Middle frontal gyrus (tissue), 1 donor: Measurements from ENCODE around the gene GMDS.

Experiments
- DNase-seq: peaks from one replicate; pipeline ENCODE4 v3.0.0-alpha.2; 2015; ENCODE audit warnings: low spot score; ENCODE audit errors: extremely low spot score

The GMDS gene

DNA sequence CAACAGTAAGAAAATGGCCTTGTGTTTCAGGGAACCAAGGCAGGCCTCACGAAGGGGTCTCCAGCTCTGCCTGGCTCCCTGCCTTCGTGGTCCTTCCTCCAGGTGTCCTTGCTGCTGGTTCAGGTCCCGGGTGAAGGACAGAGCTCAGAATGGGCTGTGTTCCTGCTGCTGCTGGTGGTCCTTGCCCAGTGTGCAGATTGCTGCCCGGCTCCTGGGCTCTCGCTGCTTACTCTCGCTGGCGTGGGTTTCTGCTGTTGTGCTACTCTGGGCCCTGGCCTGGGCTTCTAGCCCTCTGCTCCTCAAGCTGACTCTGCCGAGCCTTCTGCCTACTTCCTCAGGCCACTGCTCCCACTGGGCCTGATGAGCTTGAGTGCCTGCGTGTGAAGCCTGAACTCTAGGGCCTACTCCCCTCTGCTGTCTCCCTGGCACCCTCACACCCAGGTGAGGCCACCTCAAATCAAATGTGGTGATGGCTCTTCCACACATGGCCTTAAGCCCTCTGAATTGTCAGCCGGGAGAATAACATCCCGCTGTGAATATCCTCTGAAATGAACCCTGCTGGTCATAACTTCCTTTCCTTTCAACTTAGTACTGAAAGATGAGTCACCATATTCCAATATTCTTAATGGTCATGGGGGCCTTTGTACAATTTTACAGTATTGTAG is 464.1 kb downstream of the GMDS start:
- no peak for DNase-seq

- no peak for DNase-seq
Measured at GRCh38 chr6:1780251-1780867, 465.0 kb downstream of the GMDS start.

- no peak for DNase-seq
Measured at GRCh38 chr6:1778686-1779235, 466.6 kb downstream of the GMDS start.

- DNase-seq = no peak
Measured at GRCh38 chr6:1777921-1778685, 467.3 kb downstream of the GMDS start.

- DNase-seq = no peak
Measured at GRCh38 chr6:1775441-1775840, 470.0 kb downstream of the GMDS start.

DNA sequence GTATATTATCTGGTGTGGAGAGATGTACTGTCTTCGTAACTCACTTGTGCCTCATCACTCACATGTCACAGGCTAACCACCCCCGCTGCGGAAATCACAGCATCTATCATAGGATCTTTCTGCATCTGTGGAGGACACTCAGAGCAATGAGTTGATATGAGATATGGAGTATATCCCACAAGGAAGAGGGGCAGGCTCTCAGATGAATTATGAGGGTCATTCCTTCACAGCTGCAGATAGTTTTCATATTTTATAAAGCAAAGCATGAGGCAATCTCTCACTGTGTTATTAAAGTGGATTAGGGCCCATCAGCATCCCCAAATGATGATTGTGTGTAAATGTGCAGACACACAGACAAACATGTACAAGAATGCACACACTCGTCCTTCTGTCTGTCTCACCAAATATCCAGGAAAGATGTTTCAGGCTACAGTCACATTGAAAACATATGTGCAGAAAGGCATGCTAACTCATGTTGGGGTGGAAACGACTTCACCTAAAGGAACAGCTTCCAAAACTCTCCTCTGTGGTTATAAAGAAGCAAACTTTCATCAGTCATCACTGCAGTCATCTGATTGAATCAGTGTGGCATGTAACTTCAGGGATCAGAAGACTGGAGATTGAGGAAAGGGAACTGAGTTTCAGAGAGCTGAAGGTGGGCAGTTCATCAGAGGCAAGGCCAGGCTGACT is 471.0 kb downstream of the GMDS start:
- no peak for DNase-seq

- DNase-seq = no peak
Measured at GRCh38 chr6:1773700-1774099, 471.7 kb downstream of the GMDS start.

DNA sequence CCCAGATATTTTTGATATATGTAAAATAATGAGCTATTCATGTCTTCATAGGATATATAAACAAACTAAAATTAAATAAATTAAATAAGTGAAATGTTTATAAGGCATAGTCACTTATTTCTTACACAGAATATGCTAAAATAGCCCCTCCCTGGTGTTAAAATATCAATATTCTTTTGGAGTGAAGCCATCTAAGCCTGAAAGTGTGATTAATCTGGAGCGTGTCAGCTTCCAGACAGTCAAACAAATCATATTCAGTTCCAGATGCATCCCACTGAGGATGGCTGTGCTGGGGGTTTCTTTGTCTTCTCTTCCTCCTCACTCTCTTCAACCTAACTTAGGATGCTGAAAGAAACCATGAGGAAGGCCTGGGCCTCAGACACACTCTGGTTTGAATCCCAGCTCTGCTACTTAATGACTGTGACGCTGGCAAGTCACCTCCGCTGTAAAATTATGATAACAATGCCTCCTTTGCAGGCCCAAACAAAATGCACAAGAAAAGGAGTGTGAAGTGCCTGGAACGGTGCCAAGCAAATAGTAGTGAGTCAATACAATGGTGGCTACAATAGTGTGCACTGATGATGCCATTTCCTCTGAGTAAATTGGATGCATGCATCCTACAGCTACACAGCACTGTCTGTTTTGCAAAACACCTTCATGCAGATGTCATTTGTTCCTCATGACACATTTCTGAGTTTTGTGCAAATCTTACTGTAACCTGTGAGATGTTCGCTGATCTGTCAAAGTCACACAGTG is 474.3 kb downstream of the GMDS start:
- no peak for DNase-seq

DNA sequence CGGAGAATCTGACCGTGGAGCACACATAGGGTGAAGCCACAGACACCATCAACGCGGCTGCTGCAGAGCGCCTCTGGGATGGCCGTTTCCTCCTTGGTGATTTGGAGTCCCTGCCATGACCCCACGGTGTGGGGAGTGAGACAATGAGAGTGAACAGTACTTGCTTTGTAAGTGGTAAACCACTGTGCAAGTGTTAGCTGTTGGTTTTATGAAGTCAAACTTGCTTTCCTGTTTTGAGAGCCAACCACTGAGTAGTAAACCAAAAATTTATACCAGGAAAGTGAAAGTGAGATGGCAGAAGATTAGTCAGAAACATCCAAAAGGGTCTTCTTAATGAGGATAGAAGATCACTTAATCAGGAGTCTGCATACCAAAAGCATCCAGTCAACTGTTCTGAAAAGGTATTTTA is 475.0 kb downstream of the GMDS start:
- DNase-seq = no peak

DNA sequence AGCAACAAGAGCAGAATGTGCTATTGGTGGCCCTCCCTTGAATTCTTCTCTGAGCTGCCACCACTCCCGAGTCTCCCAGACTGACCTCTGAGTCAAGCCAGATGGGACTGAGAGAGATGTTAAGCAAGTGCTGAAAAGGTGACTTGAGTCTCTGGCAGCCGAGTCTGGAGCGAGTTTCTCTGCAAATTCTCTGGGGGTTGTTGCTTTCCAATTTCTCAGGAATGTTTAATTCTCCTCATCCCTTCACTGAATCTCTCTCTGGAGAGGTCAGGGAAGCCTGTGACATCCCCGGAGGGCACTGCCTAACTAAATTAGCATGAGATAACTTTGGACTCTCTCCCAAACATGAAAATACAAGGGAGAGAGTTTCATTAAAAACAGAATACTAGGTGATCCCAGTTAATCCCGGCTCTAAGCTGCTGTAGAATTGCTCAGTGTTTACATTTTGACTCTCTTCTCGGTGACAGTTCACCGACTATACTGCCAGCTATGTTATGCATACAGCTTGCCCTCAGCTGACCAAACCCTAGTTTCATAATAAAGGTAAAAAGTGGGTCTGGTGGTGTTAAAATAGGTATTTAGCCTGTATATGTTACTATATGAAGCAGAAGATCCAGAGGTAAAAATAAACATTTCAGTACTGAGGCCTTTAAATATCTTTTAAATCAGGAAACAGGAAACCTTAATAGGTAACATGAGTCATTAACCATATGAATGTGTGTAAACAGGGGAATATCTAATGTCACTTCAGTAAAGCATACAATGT is 477.7 kb downstream of the GMDS start:
- no peak for DNase-seq

DNA sequence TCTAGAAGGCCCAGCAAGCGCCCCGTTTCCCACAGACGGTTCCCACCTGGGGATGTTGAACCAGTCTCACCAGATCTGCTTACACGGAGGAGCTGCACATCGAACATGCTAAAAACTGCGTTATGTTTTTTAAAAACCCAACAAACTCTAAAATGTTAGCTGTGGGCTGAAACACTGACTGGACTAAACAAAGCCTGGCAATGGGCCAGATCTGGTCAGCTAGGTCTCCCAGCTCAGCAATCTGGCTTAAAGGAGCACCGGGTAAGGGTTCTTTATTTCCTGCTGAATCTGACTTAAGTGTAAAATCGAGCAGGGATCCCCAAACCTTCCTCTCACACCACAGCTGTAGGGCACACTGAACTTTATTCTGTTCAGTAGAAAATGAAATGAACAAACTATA is 478.8 kb downstream of the GMDS start:
- DNase-seq = no peak

DNA sequence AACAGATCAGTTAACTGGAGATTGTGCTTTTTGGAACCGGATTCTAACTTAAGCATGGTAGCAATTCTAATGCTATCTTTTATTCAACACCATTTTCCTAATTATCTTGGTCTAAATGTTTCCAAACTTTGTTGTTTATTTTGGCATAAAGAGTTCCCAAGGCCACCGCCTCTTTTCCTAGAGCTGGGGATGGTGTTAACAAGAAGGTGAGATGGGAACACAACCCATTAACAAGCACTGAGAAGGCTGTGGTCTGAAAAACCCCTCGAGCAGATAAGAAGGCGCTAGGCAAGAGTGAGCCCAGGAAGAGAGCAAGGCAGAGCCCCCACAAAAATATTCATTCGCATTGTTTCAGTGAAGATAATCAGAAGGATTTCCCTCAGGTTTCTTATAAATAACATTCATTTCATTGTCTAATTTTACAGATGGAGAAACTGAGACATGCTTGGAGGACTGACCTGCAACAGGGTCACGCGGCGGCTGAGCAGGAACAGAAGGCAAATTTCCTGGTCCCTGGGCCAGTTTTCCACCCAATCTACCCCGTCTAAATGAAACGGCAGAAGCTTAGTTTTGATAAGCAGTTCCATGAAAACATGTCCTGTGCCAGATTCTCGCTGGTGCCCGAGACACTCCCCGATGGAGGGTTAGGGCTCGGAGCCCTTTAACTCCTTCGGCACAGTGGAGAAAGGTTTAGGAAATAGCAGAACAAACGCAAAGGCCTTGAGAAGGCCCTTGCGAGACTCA is 480.1 kb downstream of the GMDS start:
- DNase-seq = no peak

GRCh38 chr6:1764397-1764987 is 480.9 kb downstream of the GMDS start:
- no peak for DNase-seq

DNA sequence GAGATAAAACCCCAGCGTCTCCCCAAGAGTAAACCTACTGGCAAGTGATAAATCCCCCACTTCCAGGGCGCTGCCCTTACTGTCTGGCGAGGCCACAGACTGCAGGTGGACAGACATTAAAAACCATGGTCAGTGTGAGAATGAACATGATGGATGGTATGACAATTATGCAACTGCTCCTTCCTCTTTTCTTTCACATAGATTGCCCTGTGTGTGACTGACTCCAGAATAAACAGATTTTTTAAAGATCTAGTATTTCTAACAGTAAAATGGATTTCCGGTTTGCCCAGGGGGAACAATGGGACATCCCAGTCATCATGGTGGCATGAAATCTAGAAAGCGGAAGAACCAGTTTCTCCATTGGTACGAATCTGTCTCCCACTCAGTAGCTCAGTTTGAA is 482.0 kb downstream of the GMDS start:
- DNase-seq = no peak

DNA sequence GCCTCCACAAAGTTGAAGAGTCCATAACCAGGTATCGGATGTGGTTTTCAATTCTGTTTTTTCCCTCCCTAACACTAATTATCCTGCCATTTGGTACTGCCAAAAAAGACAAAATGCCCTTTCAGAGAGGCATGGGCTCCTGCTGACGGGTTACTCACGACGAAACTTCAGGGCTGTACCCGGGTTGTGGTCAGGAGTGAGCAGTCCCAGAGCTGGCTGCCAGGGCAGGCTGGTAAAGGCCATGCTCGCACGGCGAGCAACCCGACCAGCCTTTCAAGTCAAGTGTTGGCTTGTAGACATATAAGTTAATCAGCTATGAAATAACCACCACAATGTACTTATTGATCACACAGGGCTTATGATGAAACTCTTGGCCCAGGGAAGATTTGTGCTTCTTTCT is 483.2 kb downstream of the GMDS start:
- DNase-seq = no peak

DNA sequence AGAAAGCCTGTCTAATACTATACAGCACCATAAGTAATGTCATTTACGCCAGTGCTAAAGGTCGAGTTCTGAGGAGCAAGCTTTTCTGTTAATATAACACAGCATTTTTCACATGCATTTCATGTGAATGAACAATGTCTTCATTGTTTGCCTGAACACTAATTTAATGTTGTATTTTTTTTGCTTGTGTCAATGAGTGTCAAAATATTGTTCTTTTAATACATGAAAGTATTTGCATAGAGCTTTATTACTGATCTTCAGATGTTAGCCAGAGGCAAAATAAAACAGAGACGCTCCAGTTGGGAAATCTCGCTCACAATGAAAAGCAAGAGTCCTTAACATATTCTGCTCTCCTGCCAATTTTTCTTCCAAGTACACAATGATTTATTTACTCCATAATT is 483.9 kb downstream of the GMDS start:
- DNase-seq = no peak

DNA sequence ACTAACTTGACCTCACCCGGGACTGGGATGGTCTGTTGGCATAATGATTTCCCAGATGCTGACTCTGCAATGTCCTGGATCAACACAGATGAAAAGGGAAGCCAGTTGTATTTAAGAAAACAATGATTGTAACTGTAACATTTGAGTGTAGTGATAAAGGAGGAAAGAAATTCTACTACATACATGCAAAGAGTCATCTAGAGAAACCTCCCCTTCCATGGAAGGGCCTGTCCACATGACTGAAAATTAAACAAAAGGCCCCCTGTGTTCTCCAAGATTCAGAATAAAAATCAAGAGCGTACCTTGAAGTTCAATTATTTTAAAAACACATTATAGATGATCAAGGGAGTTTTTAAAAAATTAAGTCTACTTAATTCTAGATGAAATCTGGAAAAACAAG is 484.5 kb downstream of the GMDS start:
- DNase-seq = no peak

DNA sequence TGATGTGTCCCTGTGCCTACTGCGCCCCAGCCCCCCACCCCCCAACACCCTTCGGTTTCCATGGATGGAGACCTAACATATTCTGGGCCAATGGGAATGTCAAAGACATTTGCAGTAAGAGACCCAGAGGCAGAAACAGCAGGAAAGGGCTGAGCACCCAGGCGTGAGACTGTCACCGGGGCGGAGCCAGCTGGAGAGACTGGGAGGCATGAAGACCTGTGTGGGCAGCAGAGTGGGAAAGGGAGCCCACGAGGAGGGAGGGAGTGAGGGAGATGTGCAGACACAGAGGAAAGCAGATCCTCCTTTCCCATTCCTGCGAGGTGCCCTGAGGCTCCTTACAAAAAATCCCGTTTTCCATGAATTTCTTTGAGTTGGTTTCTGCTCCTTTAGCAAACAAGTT is 485.5 kb downstream of the GMDS start:
- DNase-seq = no peak

GRCh38 chr6:1758076-1758679 is 487.2 kb downstream of the GMDS start:
- DNase-seq = no peak
